ENCODE results near the gene LY86. TPM values are rescaled to one million over a fixed set of nuclear protein-coding genes. Genes with fewer than 3 reads are reported as not detected.

LY86 gene
- total RNA-seq, 1 experiment from 2014 or later: not detected

DNA sequence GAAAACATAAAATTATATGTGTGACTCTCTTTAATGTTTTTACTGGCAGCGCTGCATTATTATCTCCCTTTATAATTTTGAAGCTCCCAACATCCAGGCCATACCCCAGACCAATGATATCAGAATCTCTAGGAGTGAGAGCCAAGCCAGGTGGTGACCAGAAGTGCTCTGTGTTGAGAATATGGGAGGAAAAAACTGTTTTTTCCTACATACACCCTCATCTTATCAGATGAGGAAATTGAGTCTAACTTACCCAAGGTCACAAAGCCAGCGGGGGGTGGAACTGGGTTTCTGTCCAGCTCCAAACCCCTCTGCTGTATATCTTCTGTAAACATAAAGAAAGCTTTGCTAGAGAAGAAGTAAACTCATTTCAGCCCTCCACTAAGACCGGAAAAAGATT is 42.5 kb downstream of the LY86 start:
- no peaks in the 10 kb centered on the region for H3K79me2 ChIP-seq (ENCODE audit: insufficient read depth, low read length)
- H3K56ac ChIP-seq (ENCODE audit: insufficient read length, low read depth, low read length): no peak overlapping the region
- H2BK5ac ChIP-seq (ENCODE audit: insufficient read length, low read length): no peak overlapping the region
- H3K79me1 ChIP-seq (ENCODE audit: insufficient read depth, low read depth, low read length, poor library complexity, severe bottlenecking): no peaks in the 10 kb centered on the region
- H4K91ac ChIP-seq (ENCODE audit: insufficient read length, low read depth, low read length): no peak overlapping the region
- no peak for DNase-seq
- no peak overlapping the region for H4K8ac ChIP-seq (replicated peaks; ENCODE audit: insufficient read length, low read depth, low read length)
- H3K23ac ChIP-seq (ENCODE audit: insufficient read length, low read depth, low read length): no peak overlapping the region
- H2BK15ac ChIP-seq (ENCODE audit: low read depth, low read length): no peak overlapping the region
- H3K27me3 ChIP-seq (ENCODE audit: insufficient read depth, low read length): no peaks in the 10 kb centered on the region
- TF ChIP-seq, protein P1, sequence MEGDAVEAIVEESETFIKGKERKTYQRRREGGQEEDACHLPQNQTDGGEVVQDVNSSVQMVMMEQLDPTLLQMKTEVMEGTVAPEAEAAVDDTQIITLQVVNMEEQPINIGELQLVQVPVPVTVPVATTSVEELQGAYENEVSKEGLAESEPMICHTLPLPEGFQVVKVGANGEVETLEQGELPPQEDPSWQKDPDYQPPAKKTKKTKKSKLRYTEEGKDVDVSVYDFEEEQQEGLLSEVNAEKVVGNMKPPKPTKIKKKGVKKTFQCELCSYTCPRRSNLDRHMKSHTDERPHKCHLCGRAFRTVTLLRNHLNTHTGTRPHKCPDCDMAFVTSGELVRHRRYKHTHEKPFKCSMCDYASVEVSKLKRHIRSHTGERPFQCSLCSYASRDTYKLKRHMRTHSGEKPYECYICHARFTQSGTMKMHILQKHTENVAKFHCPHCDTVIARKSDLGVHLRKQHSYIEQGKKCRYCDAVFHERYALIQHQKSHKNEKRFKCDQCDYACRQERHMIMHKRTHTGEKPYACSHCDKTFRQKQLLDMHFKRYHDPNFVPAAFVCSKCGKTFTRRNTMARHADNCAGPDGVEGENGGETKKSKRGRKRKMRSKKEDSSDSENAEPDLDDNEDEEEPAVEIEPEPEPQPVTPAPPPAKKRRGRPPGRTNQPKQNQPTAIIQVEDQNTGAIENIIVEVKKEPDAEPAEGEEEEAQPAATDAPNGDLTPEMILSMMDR (conservative IDR thresholded peaks at IDR 0.05): no peak
- H2AFZ ChIP-seq (ENCODE audit: low read length): no peak overlapping the region
- no peak overlapping the region for H3K4ac ChIP-seq (ENCODE audit: low read depth, low read length)
- no peaks in the 10 kb centered on the region for H3K36me3 Mint-ChIP-seq (ENCODE audit: insufficient read depth in 1 of 3, low read depth in 3 of 3)
- H3K23me2 ChIP-seq (ENCODE audit: insufficient read length, low read depth, low read length, poor library complexity, severe bottlenecking): no peaks in the 10 kb centered on the region
- no peak overlapping the region for H3K4me3 Mint-ChIP-seq
- no peak overlapping the region for H3K9ac ChIP-seq (ENCODE audit: extremely low read depth, insufficient read length, low read length)
- WGBS (ENCODE audit: extremely low coverage, insufficient read length, low lambda C conversion rate): no CpG with 5 or more reads among the region's 3 CpGs
- no peak overlapping the region for H2BK120ac ChIP-seq (ENCODE audit: low read depth, low read length, poor library complexity, severe bottlenecking)
- no peak overlapping the region for H3T11ph ChIP-seq (ENCODE audit: low read length)
- no peak overlapping the region for H4K5ac ChIP-seq (ENCODE audit: insufficient read length, low read depth, low read length)
- no peaks in the 10 kb centered on the region for H3K9me3 Mint-ChIP-seq
- no peak overlapping the region for H2BK20ac ChIP-seq (ENCODE audit: low read depth, low read length, poor library complexity, severe bottlenecking)
- no peak overlapping the region for H3K4me2 ChIP-seq (ENCODE audit: insufficient read depth, insufficient read length, low read length)
- H3K4me1 ChIP-seq (ENCODE audit: insufficient read depth, low read length): peaks cover 3% of the 10 kb centered on the region; the same call in 1 of the 2 replicates
- no peak overlapping the region for H2AK5ac ChIP-seq (ENCODE audit: insufficient read length, low read length)
- H3K27me3 Mint-ChIP-seq (ENCODE audit: low read depth): peaks cover 5% of the 10 kb centered on the region
- no peak overlapping the region for H3K27ac Mint-ChIP-seq
- H3K4me1 Mint-ChIP-seq: peaks cover 9 to 12% of the 10 kb centered on the region in 2 experiments
- no peak overlapping the region for H3K14ac ChIP-seq (ENCODE audit: insufficient read depth, low read length)
- no peak overlapping the region for H3K27ac ChIP-seq (ENCODE audit: insufficient read length, low read depth, low read length)
- no peak overlapping the region for H3K18ac ChIP-seq (ENCODE audit: insufficient read length, low read depth, low read length)
- H2BK12ac ChIP-seq (ENCODE audit: insufficient read length, low read depth, low read length): no peak overlapping the region
- no peaks in the 10 kb centered on the region for H3K9me3 ChIP-seq (ENCODE audit: control insufficient read depth, low read depth, low read length)
- H4K20me1 ChIP-seq (ENCODE audit: control insufficient read depth, insufficient read depth, insufficient read length): no peaks in the 10 kb centered on the region

All from H9 (cell line).